ENCODE data around the gene DOCK4.

DNA sequence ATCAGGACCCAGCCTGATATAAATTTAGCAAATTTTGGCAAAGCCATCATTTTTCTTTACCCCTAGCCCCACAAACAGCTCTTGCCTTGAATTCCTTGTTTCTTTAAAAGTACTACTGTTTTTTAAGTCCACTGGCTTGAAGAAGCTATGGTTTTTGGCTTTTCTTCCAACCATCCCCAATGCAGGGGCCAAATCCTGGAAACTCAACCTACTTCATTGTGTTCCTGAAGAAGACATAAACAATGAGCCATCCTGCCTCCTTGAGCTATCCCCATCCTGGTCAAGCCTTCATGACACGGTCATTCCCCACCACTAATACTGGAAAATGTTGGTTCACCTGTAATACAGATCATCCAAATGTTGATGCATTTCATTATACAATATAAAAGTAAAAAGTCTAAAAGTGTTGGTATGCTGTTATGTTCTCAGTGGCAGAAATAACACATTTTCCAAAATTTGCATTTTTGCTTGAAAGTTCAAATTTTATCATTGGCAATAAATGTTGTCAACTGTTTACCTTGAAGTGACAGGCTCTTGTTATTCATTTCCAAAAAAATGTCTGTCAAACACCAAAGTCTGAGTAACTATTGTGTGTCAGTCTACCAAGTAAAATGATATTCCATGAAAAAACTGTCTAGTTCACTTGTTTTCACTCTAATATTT, 92.2 kb downstream of the DOCK4 start:
- no peak for TF ChIP-seq YY1 (IDR thresholded peaks at IDR 0.05; ENCODE audit: insufficient read depth, insufficient read length)
- TF ChIP-seq ZNF274 (IDR thresholded peaks at IDR 0.05; ENCODE audit: low read depth, low read length) = no peak
- no peak for TF ChIP-seq SUZ12 (IDR thresholded peaks at IDR 0.05; ENCODE audit: extremely low read depth, insufficient read depth, insufficient read length)

All from NT2/D1 (cell line).